Panc1 (cell line): ENCODE results near the gene TRIM33.

Source experiments
- POLR2AphosphoS5 ChIP-seq: IDR thresholded peaks from 2 replicates; pipeline ENCODE4 v1.6.1; 2012; ENCODE audit warnings: mild to moderate bottlenecking, low read depth, low read length, moderate library complexity
- TF ChIP-seq, protein P1 (sequence below): fragments of 450-650 bp; IDR thresholded peaks from 2 replicates; pipeline ENCODE4 v1.5.1; 2017; ENCODE audit warnings: mild to moderate bottlenecking

DNA sequence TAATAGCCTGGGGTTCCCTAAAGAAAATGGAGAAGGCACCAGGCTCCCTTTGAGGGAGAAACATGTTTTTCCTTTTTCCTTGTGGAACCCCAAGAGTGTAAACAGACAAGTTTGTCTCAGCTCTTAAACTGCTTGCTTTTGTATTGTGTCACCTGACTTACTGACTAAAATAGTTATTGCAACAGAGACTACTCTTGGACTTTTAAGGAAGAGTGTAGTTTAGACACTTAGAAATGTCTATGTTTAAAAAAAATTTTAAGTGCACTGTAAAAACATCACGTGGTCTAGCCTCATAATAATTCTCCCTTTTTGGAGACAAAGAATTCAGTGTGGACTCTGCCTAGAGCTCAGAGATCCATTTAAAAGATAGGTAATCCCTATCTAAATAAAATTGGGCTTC, 141.1 kb downstream of the TRIM33 start:
- TF ChIP-seq, protein P1, sequence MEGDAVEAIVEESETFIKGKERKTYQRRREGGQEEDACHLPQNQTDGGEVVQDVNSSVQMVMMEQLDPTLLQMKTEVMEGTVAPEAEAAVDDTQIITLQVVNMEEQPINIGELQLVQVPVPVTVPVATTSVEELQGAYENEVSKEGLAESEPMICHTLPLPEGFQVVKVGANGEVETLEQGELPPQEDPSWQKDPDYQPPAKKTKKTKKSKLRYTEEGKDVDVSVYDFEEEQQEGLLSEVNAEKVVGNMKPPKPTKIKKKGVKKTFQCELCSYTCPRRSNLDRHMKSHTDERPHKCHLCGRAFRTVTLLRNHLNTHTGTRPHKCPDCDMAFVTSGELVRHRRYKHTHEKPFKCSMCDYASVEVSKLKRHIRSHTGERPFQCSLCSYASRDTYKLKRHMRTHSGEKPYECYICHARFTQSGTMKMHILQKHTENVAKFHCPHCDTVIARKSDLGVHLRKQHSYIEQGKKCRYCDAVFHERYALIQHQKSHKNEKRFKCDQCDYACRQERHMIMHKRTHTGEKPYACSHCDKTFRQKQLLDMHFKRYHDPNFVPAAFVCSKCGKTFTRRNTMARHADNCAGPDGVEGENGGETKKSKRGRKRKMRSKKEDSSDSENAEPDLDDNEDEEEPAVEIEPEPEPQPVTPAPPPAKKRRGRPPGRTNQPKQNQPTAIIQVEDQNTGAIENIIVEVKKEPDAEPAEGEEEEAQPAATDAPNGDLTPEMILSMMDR, result no peak
- TF ChIP-seq POLR2AphosphoS5, result no peak
